Natural killer cell (primary cell): ENCODE results near the gene BICD1. TPM values are rescaled to one million over a fixed set of nuclear protein-coding genes. Genes with fewer than 3 reads are reported as not detected.

Experiments
- ATAC-seq, 3 donors: fragments of 150-1000 bp in 2 of 3; fragments of 200-7000 bp in 1 of 3; cut with Tn5 transposase; 1 replicate in 1 of 3; 2 replicates in 2 of 3; pipeline ENCODE4 v1.10.0; 2021; ENCODE audit warnings: mild to moderate bottlenecking in 2 of 3, moderate library complexity in 2 of 3
- DNase-seq, 2 donors: peaks; one replicate each; pipeline versions ENCODE4 v3.0.0 to v3.0.0-alpha.2; 2013 to 2021; ENCODE audit warnings: mixed read lengths in 1 of 2
- H3K27ac ChIP-seq: one replicate; pipeline ENCODE4 v1.5.1; 2013; ENCODE audit warnings: mild to moderate bottlenecking, low read length
- H3K27me3 ChIP-seq: one replicate; pipeline ENCODE4 v1.6.1; 2013; ENCODE audit warnings: low read length; ENCODE audit not compliant: control insufficient read depth, insufficient read depth
- H3K36me3 ChIP-seq: one replicate; pipeline ENCODE4 v1.6.1; 2013; ENCODE audit warnings: low read length; ENCODE audit not compliant: control insufficient read depth, insufficient read depth
- H3K4me1 ChIP-seq: one replicate; pipeline ENCODE4 v1.6.1; 2013; ENCODE audit warnings: low read length; ENCODE audit not compliant: control insufficient read depth, insufficient read depth
- H3K4me3 ChIP-seq: one replicate; pipeline ENCODE4 v1.5.1; 2013; ENCODE audit warnings: low read length
- H3K9me3 ChIP-seq: one replicate; pipeline ENCODE4 v1.6.1; 2013; ENCODE audit warnings: low read length; ENCODE audit not compliant: control insufficient read depth, insufficient read depth
- H3K27ac Mint-ChIP-seq, 2 donors: one replicate each; pipeline ENCODE4 v1.8.0; 2022; ENCODE audit warnings: mild to moderate bottlenecking in 2 of 2, mixed read lengths in 2 of 2, moderate library complexity in 1 of 2
- H3K27me3 Mint-ChIP-seq, 2 donors: one replicate each; pipeline ENCODE4 v1.8.0; 2022; ENCODE audit warnings: low read depth in 2 of 2, mixed read lengths in 2 of 2
- H3K36me3 Mint-ChIP-seq: one replicate; pipeline ENCODE4 v1.8.0; 2022; ENCODE audit warnings: mixed read lengths
- H3K4me1 Mint-ChIP-seq, 2 donors: one replicate each; pipeline ENCODE4 v1.8.0; 2022; ENCODE audit warnings: mixed read lengths in 2 of 2
- H3K4me3 Mint-ChIP-seq: one replicate; pipeline ENCODE4 v1.8.0; 2022; ENCODE audit warnings: mild to moderate bottlenecking, moderate library complexity, mixed read lengths
- H3K9me3 Mint-ChIP-seq, 2 donors: one replicate each; pipeline ENCODE4 v1.8.0; 2022; ENCODE audit warnings: mixed read lengths in 2 of 2
- CTCF ChIP-seq: fragments of 200-600 bp; IDR thresholded peaks from one replicate; pipeline ENCODE4 v1.8.0; 2022; ENCODE audit warnings: antibody characterized with exemption
- WGBS: methylation state at CpG from one replicate; pipeline ENCODE4 v1.1.7; 2013; ENCODE audit warnings: missing lambda C conversion rate; ENCODE audit not compliant: insufficient coverage; 5-methylcytosine and 5-hydroxymethylcytosine counted together
- intact Hi-C: fragments of 100-400 bp; cut with micrococcal nuclease; formaldehyde crosslinking; loops from one replicate; pipeline ENCODE4 v1.14.2; 2022
- total RNA-seq, 4 donors: library from RNA; stranded (reverse); fragments of 120-200 nt in 1 of 4; gene quantifications; one replicate each; pipeline versions ENCODE4 v1.2.3 to v1.2.4, GENCODE V29; 2013 to 2022

Gene BICD1
- total RNA-seq, 3 donors from 2014 or later (not counting 1 experiment from before 2014, with no cell fraction given) = 10.0 to 16.0 (median 15.5) TPM

- peak overlapping the region; percentile 43 to 75 for H3K27ac Mint-ChIP-seq
- H3K9me3 Mint-ChIP-seq = no peaks in the 10 kb centered on the region
- peaks cover 28 to 34% of the 10 kb centered on the region in 2 donors for H3K4me1 Mint-ChIP-seq
- Histone ChIP-seq H3K36me3 (no peaks in the 10 kb centered on the region), H3K9me3 (no peaks in the 10 kb centered on the region), H3K27ac (peak overlapping the region; percentile 0), H3K4me3 (peak overlapping the region; percentile 46), H3K4me1 (peaks cover 14% of the 10 kb centered on the region), H3K27me3 (no peaks in the 10 kb centered on the region)
- no peaks in the 10 kb centered on the region for H3K36me3 Mint-ChIP-seq
- intact Hi-C loops = no loop called here
- no peaks in the 10 kb centered on the region for H3K27me3 Mint-ChIP-seq
- no peak for TF ChIP-seq CTCF
- peak overlapping the region; percentile 95 for H3K4me3 Mint-ChIP-seq
- peak in 1 of 2 donors; percentile 44 for DNase-seq
- ATAC-seq = peak; percentile 9 to 16 (median 12)
- 18% methylated on average over 12 of the region's 14 CpGs for WGBS
Observed at GRCh38 chr12:32107359-32108267, 966 bp downstream of the BICD1 start.

- Mint-ChIP-seq H3K27ac (peak overlapping the region in 1 of 2 donors; percentile 34), H3K9me3 (no peaks in the 10 kb centered on the region), H3K4me3 (peak overlapping the region; percentile 9), H3K27me3 (no peaks in the 10 kb centered on the region), H3K36me3 (no peaks in the 10 kb centered on the region), H3K4me1 (peaks cover 28 to 34% of the 10 kb centered on the region in 2 donors)
- H3K4me3 ChIP-seq = no peak overlapping the region
- no peak for TF ChIP-seq CTCF
- DNase-seq = peak in 1 of 2 donors; percentile 21
- intact Hi-C loops = no loop called here
- ATAC-seq = no peak
- peaks cover 14% of the 10 kb centered on the region for H3K4me1 ChIP-seq
- no peaks in the 10 kb centered on the region for H3K36me3 ChIP-seq
- no peaks in the 10 kb centered on the region for H3K9me3 ChIP-seq
- no peaks in the 10 kb centered on the region for H3K27me3 ChIP-seq
- no peak overlapping the region for H3K27ac ChIP-seq
Observed at GRCh38 chr12:32108787-32109186, 2.1 kb downstream of the BICD1 start.

GRCh38 chr12:32110417-32110816, 3.8 kb downstream of the BICD1 start:
- Histone ChIP-seq H3K4me3 (no peak overlapping the region), H3K27ac (no peak overlapping the region), H3K4me1 (peaks cover 14% of the 10 kb centered on the region), H3K27me3 (no peaks in the 10 kb centered on the region), H3K36me3 (no peaks in the 10 kb centered on the region), H3K9me3 (no peaks in the 10 kb centered on the region)
- Mint-ChIP-seq H3K4me1 (peaks cover 32 to 38% of the 10 kb centered on the region in 2 donors), H3K27me3 (no peaks in the 10 kb centered on the region), H3K36me3 (no peaks in the 10 kb centered on the region), H3K4me3 (no peak overlapping the region), H3K27ac (no peak overlapping the region), H3K9me3 (no peaks in the 10 kb centered on the region)
- WGBS = no CpG with 5 or more reads among the region's 3 CpGs
- DNase-seq = no peak
- no peak for TF ChIP-seq CTCF
- no peak for ATAC-seq
- intact Hi-C loops = no loop called here
